ENCODE data around the gene MRPL43. TPM values are rescaled to one million over a fixed set of nuclear protein-coding genes. Genes with fewer than 3 reads are reported as not detected.

Gene MRPL43
- total and polyA plus RNA-seq, 2 donors (not counting 1 experiment from before 2014, with no cell fraction given), result 56.2 to 99.4 TPM

DNA sequence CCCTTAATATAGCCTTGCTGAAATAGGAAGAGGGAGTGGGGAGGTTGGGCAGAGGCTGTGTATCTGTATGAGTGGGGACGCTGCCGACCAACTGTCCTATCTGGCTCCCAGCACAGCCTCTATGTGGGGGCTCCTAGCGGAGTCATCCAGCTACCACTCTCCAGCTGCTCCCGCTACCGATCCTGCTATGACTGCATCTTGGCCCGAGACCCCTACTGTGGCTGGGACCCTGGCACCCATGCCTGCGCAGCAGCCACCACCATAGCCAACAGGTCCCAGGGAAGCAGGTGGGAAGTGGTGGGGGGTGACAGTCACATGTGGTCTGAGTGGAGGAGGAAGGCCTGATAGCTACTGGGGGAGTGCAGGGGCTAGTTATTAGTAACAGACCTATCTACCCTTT is 6.6 kb downstream of the MRPL43 start:
- Histone ChIP-seq H3K27me3 (replicated peaks in 1 of 4; ENCODE audit: control extremely low read depth in 1 of 4, control insufficient read depth in 3 of 4, insufficient read depth in 4 of 4, low read length in 3 of 4) (no peaks in the 10 kb centered on the region), H4K20me1 (ENCODE audit: control insufficient read depth, insufficient read depth, low read length, poor library complexity, severe bottlenecking) (no peaks in the 10 kb centered on the region), H3K9me3 (ENCODE audit: control extremely low read depth in 1 of 3, control insufficient read depth in 2 of 3, insufficient read depth in 1 of 3, low read length in 2 of 3) (no peaks in the 10 kb centered on the region), H3K4me3 (ENCODE audit: control extremely low read depth in 1 of 5, extremely low read depth in 1 of 5, insufficient read depth in 1 of 5, low read depth in 2 of 5, low read length in 4 of 5) (no peak overlapping the region), H3K9ac (ENCODE audit: low read length) (no peak overlapping the region), H3K4me2 (replicated peaks; ENCODE audit: low read depth, low read length, poor library complexity, severe bottlenecking) (no peak overlapping the region), H3K27ac (ENCODE audit: low read length in 2 of 2) (no peak overlapping the region), H3K79me2 (ENCODE audit: control insufficient read depth, insufficient read depth, low read length) (no peaks in the 10 kb centered on the region), H3K36me3 (replicated peaks in 1 of 2; ENCODE audit: control extremely low read depth in 1 of 2, control insufficient read depth in 1 of 2, extremely low read depth in 1 of 2, insufficient read depth in 2 of 2, low read length in 1 of 2) (peaks cover 0 to 30% of the 10 kb centered on the region in 2 experiments), H3K4me1 (ENCODE audit: control insufficient read depth in 2 of 2, insufficient read depth in 2 of 2, low read length in 2 of 2) (no peaks in the 10 kb centered on the region), H2AFZ (ENCODE audit: insufficient read depth, low read depth, low read length, poor library complexity, severe bottlenecking) (no peak overlapping the region)
- intact Hi-C loops (cut with micrococcal nuclease), result no loop called here
- Mint-ChIP-seq H3K9me3 (ENCODE audit: insufficient read depth) (no peaks in the 10 kb centered on the region), H3K4me3 (no peak overlapping the region), H3K4me1 (peaks cover 2% of the 10 kb centered on the region), H3K27ac (no peak overlapping the region), H3K27me3 (no peaks in the 10 kb centered on the region)
- DNase-seq (no peak), ATAC-seq (ENCODE audit: low read depth) (no peak)
- ChIA-PET CTCF (interaction anchor here (1.3 kb wide), 1 partner anchor 12 kb away, joined by 3 read pairs; the partner anchor contains the start of gene SEMA4G), POLR2A (no interaction called here)
- TF ChIP-seq EZH2 (IDR thresholded peaks at IDR 0.05; ENCODE audit: borderline replicate concordance, insufficient read depth, low read depth, low read length, poor library complexity, severe bottlenecking), result no peak
- TF ChIP-seq, protein P1, sequence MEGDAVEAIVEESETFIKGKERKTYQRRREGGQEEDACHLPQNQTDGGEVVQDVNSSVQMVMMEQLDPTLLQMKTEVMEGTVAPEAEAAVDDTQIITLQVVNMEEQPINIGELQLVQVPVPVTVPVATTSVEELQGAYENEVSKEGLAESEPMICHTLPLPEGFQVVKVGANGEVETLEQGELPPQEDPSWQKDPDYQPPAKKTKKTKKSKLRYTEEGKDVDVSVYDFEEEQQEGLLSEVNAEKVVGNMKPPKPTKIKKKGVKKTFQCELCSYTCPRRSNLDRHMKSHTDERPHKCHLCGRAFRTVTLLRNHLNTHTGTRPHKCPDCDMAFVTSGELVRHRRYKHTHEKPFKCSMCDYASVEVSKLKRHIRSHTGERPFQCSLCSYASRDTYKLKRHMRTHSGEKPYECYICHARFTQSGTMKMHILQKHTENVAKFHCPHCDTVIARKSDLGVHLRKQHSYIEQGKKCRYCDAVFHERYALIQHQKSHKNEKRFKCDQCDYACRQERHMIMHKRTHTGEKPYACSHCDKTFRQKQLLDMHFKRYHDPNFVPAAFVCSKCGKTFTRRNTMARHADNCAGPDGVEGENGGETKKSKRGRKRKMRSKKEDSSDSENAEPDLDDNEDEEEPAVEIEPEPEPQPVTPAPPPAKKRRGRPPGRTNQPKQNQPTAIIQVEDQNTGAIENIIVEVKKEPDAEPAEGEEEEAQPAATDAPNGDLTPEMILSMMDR (IDR thresholded peaks at IDR 0.05), result no peak
- WGBS (ENCODE audit: insufficient coverage), result 98% methylated on average over 7 of the region's 7 CpGs

DNA sequence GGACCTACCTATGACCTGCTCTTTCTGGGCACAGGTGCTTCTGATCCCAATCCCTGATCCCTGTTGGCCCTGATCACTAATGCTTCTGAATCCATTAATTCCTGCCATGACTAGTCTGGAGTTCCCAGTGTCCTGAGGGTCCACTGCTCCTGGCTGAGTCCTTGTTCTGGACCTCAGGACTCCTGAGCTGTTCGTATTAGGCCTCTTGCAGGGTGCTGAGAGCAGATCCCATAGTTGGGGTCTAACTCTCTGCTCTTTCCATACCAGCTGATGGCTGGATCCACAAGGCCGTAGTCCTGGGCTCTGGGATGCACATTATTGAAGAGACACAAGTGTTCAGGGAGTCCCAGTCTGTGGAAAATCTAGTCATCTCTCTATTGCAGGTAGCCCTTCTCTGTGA is 7.0 kb downstream of the MRPL43 start:
- DNase-seq (no peak), ATAC-seq (ENCODE audit: low read depth) (no peak)
- no peak for TF ChIP-seq EZH2 (IDR thresholded peaks at IDR 0.05; ENCODE audit: borderline replicate concordance, insufficient read depth, low read depth, low read length, poor library complexity, severe bottlenecking)
- TF ChIP-seq, protein P1 (IDR thresholded peaks at IDR 0.05), result no peak
- 100% methylated on average over 2 of the region's 2 CpGs for WGBS (ENCODE audit: insufficient coverage)
- Mint-ChIP-seq H3K27ac (no peak overlapping the region), H3K4me3 (no peak overlapping the region), H3K27me3 (no peaks in the 10 kb centered on the region), H3K4me1 (no peaks in the 10 kb centered on the region), H3K9me3 (ENCODE audit: insufficient read depth) (no peaks in the 10 kb centered on the region)
- Histone ChIP-seq H3K36me3 (replicated peaks in 1 of 2; ENCODE audit: control extremely low read depth in 1 of 2, control insufficient read depth in 1 of 2, extremely low read depth in 1 of 2, insufficient read depth in 2 of 2, low read length in 1 of 2) (peaks cover 0 to 30% of the 10 kb centered on the region in 2 experiments), H2AFZ (ENCODE audit: insufficient read depth, low read depth, low read length, poor library complexity, severe bottlenecking) (no peak overlapping the region), H3K9ac (ENCODE audit: low read length) (no peak overlapping the region), H3K4me3 (ENCODE audit: control extremely low read depth in 1 of 5, extremely low read depth in 1 of 5, insufficient read depth in 1 of 5, low read depth in 2 of 5, low read length in 4 of 5) (no peak overlapping the region), H3K27me3 (replicated peaks in 1 of 4; ENCODE audit: control extremely low read depth in 1 of 4, control insufficient read depth in 3 of 4, insufficient read depth in 4 of 4, low read length in 3 of 4) (no peaks in the 10 kb centered on the region), H4K20me1 (ENCODE audit: control insufficient read depth, insufficient read depth, low read length, poor library complexity, severe bottlenecking) (no peaks in the 10 kb centered on the region), H3K79me2 (ENCODE audit: control insufficient read depth, insufficient read depth, low read length) (no peaks in the 10 kb centered on the region), H3K4me1 (ENCODE audit: control insufficient read depth in 2 of 2, insufficient read depth in 2 of 2, low read length in 2 of 2) (no peaks in the 10 kb centered on the region), H3K27ac (ENCODE audit: low read length in 2 of 2) (no peak overlapping the region), H3K9me3 (ENCODE audit: control extremely low read depth in 1 of 3, control insufficient read depth in 2 of 3, insufficient read depth in 1 of 3, low read length in 2 of 3) (no peaks in the 10 kb centered on the region), H3K4me2 (replicated peaks; ENCODE audit: low read depth, low read length, poor library complexity, severe bottlenecking) (no peak overlapping the region)
- CTCF ChIA-PET, result interaction anchor here (1.3 kb wide), 1 partner anchor 12 kb away, joined by 3 read pairs; the partner anchor contains the start of gene SEMA4G
- intact Hi-C loops (cut with micrococcal nuclease), result no loop called here
- POLR2A ChIA-PET, result no interaction called here

All from B cell (primary cell).